Calu3 (cell line): Measurements from ENCODE around the gene IVD. TPM values are rescaled to one million over a fixed set of nuclear protein-coding genes. Genes with fewer than 3 reads are reported as not detected.

Experiments
- BruUV-seq: library from RNA; stranded (reverse); fragments of 400-500 nt; replicated peaks from 2 replicates; lab custom pipeline; 2021; lab: Mats Ljungman, UMichigan
- CTCF ChIA-PET: fragments of 300-600 bp; sonication (Branson Sonifier 250); formaldehyde crosslinking; loops from one replicate; lab custom pipeline; 2022; ENCODE audit warnings: antibody characterized with exemption; lab: Charles Lee
- DNase-seq: peaks from one replicate; pipeline ENCODE4 v3.0.0; 2022
- H3K27ac Mint-ChIP-seq: one replicate; pipeline ENCODE4 v1.8.0; 2022; ENCODE audit warnings: mixed read lengths; ENCODE audit not compliant: unreplicated experiment
- H3K27me3 Mint-ChIP-seq: one replicate; pipeline ENCODE4 v1.8.0; 2022; ENCODE audit warnings: mixed read lengths; ENCODE audit not compliant: unreplicated experiment
- H3K36me3 Mint-ChIP-seq: one replicate; pipeline ENCODE4 v1.8.0; 2022; ENCODE audit warnings: mild to moderate bottlenecking, moderate library complexity, mixed read lengths; ENCODE audit not compliant: insufficient read depth, unreplicated experiment
- H3K4me1 Mint-ChIP-seq: one replicate; pipeline ENCODE4 v1.8.0; 2022; ENCODE audit warnings: mild to moderate bottlenecking, low read depth, mixed read lengths; ENCODE audit not compliant: unreplicated experiment
- H3K4me3 Mint-ChIP-seq: one replicate; pipeline ENCODE4 v1.8.0; 2022; ENCODE audit warnings: mild to moderate bottlenecking, low read depth, moderate library complexity, mixed read lengths; ENCODE audit not compliant: unreplicated experiment
- H3K9me3 Mint-ChIP-seq: one replicate; pipeline ENCODE4 v1.8.0; 2022; ENCODE audit warnings: low read depth, mixed read lengths; ENCODE audit not compliant: unreplicated experiment
- intact Hi-C: fragments of 100-400 bp; cut with micrococcal nuclease; formaldehyde crosslinking; loops from one replicate; pipeline ENCODE4 v1.10.0; 2022; ENCODE audit not compliant: unreplicated experiment
- total RNA-seq: library from RNA; stranded (reverse); gene quantifications from 2 replicates; pipeline ENCODE4 v1.2.3, GENCODE V29; 2022
- TF ChIP-seq, protein P1 (sequence below): fragments of 200-600 bp; IDR thresholded peaks from one replicate; pipeline ENCODE4 v1.8.0; 2022; ENCODE audit warnings: antibody characterized with exemption; ENCODE audit not compliant: unreplicated experiment

IVD gene
- total RNA-seq, 1 experiment from 2014 or later = 46.6 TPM

DNA sequence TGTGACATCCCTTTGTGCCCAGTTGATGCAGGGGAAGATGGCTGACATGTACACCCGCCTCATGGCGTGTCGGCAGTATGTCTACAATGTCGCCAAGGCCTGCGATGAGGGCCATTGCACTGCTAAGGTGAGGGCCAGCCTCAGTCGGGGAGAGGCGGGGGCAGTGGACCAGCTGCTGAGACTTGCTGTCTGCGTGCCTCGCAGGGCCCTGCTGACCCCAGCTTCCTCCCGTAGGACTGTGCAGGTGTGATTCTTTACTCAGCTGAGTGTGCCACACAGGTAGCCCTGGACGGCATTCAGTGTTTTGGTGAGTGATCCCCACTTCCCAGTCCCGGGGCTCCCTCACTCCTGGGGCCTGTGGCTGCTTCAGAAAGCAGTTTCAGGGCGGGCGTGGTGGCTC, 10.5 kb downstream of the IVD start:
- Mint-ChIP-seq H3K4me1 (peaks cover 17% of the 10 kb centered on the region), H3K36me3 (peaks cover 24% of the 10 kb centered on the region), H3K4me3 (no peak overlapping the region), H3K27me3 (no peaks in the 10 kb centered on the region), H3K27ac (no peak overlapping the region), H3K9me3 (no peaks in the 10 kb centered on the region)
- intact Hi-C loops = no loop called here
- DNase-seq = no peak
- no TSS peak for BruUV-seq
- TF ChIP-seq, protein P1, sequence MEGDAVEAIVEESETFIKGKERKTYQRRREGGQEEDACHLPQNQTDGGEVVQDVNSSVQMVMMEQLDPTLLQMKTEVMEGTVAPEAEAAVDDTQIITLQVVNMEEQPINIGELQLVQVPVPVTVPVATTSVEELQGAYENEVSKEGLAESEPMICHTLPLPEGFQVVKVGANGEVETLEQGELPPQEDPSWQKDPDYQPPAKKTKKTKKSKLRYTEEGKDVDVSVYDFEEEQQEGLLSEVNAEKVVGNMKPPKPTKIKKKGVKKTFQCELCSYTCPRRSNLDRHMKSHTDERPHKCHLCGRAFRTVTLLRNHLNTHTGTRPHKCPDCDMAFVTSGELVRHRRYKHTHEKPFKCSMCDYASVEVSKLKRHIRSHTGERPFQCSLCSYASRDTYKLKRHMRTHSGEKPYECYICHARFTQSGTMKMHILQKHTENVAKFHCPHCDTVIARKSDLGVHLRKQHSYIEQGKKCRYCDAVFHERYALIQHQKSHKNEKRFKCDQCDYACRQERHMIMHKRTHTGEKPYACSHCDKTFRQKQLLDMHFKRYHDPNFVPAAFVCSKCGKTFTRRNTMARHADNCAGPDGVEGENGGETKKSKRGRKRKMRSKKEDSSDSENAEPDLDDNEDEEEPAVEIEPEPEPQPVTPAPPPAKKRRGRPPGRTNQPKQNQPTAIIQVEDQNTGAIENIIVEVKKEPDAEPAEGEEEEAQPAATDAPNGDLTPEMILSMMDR = no peak
- CTCF ChIA-PET = no interaction called here

DNA sequence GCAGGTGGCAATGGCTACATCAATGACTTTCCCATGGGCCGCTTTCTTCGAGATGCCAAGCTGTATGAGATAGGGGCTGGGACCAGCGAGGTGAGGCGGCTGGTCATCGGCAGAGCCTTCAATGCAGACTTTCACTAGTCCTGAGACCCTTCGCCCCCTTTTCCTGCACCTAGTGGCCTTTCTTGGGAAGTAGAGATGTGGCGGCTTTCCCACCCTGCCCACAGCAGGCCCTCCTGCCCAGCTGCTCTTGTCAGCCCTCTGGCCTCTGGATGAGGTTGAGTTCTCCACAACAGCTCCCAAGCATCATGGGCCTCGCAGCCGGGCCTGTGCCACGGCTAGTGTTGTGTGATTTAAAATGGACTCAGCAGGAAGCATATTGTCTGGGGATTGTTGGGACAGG, 12.5 kb downstream of the IVD start:
- Mint-ChIP-seq H3K36me3 (peaks cover 15% of the 10 kb centered on the region), H3K27me3 (no peaks in the 10 kb centered on the region), H3K27ac (no peak overlapping the region), H3K4me1 (peaks cover 10% of the 10 kb centered on the region), H3K9me3 (no peaks in the 10 kb centered on the region), H3K4me3 (no peak overlapping the region)
- intact Hi-C loops = no loop called here
- CTCF ChIA-PET = no interaction called here
- no TSS peak for BruUV-seq
- no peak for DNase-seq
- TF ChIP-seq, protein P1 = no peak

DNA sequence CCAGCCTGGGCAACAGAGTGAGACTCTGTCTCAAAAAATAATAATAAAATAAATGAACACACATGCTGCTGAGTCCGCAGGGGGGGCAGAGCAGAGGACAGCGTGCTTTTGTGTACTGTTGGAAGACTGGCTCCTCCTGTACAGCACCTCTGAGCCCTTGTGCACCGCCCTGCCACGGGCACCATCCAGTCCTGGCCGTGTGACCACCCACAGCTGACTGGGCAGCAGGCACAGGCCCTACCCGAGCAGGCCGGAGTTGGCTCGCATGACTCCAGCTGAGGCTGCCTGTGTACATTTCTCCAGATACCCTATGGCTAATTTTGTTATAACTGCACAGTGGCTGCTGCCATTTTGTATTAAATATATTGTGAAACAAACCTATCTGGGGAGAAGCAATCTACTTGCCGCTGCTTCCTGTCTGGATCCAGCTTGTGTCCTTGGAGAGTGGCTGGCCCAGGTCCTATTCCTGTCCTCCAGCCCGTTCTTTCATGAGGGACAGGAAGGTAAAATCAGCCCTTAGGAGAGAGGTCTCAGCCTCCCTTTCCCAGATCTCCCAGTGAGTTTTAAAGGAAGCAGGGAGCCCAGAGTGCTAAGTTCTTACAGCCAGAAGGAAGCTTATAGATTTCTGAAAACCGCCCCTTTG, 14.6 kb downstream of the IVD start:
- intact Hi-C loops = loop anchor here (5.0 kb wide), 1 partner anchor 98 kb away; the partner anchor contains the start of gene INAFM2
- CTCF ChIA-PET = no interaction called here
- TF ChIP-seq, protein P1 = no peak
- Mint-ChIP-seq H3K4me1 (peaks cover 10% of the 10 kb centered on the region), H3K36me3 (peaks cover 9% of the 10 kb centered on the region), H3K27ac (no peak overlapping the region), H3K9me3 (no peaks in the 10 kb centered on the region), H3K4me3 (no peak overlapping the region), H3K27me3 (no peaks in the 10 kb centered on the region)
- DNase-seq = no peak
- no TSS peak for BruUV-seq

DNA sequence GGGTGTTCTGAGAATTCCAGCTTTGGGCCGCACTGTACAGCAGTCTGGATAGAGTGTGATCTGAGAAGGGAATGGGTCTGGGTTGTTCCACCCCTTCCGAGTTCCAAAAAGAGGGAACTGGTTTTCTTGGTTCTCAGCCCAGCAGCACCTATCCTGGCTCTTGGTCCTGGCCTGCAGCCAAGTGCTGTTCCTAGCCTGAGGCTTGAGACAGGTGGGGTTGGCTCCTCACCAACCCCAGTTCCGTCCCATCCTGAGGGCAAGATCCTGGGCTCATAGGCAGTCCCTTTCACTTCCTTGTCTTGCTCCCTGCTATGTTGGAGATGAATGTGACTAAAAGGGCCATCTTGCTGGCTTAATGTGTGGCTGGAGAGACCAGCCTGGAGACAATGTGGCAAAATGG, 15.2 kb downstream of the IVD start:
- H3K27ac Mint-ChIP-seq = no peak overlapping the region
- CTCF ChIA-PET = no interaction called here
- no peaks in the 10 kb centered on the region for H3K9me3 Mint-ChIP-seq
- peaks cover 9% of the 10 kb centered on the region for H3K36me3 Mint-ChIP-seq
- H3K27me3 Mint-ChIP-seq = no peaks in the 10 kb centered on the region
- no TSS peak for BruUV-seq
- DNase-seq = peak; percentile 57
- TF ChIP-seq, protein P1 = no peak
- intact Hi-C loops = loop anchor here (1.0 to 5.0 kb wide), 2 partner anchors 52 to 98 kb away; partner anchors contain the start of gene INAFM2
- peaks cover 10% of the 10 kb centered on the region for H3K4me1 Mint-ChIP-seq
- H3K4me3 Mint-ChIP-seq = no peak overlapping the region
